ENCODE data around the gene KAT2A.

DNA sequence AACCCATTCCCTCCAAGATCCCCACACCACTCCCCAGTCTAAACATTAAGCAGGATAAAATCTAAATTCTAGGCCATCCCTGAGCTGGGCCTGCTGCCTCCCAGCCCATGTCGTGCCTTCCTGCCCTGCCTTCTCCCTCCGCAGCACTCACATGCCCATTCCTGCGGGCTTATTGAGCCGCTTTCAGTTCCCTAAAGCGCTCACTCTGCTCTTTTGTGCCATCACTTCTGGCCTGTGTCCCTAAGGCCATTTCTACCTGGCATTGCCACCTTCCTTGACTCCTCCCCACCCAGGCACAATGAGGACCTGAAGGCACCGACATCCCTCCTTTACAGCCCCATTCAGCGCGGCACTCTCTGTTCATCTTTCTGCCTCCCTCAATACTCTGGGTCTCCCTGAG, 46.6 kb upstream of the KAT2A start:
- TF ChIP-seq, protein P1, sequence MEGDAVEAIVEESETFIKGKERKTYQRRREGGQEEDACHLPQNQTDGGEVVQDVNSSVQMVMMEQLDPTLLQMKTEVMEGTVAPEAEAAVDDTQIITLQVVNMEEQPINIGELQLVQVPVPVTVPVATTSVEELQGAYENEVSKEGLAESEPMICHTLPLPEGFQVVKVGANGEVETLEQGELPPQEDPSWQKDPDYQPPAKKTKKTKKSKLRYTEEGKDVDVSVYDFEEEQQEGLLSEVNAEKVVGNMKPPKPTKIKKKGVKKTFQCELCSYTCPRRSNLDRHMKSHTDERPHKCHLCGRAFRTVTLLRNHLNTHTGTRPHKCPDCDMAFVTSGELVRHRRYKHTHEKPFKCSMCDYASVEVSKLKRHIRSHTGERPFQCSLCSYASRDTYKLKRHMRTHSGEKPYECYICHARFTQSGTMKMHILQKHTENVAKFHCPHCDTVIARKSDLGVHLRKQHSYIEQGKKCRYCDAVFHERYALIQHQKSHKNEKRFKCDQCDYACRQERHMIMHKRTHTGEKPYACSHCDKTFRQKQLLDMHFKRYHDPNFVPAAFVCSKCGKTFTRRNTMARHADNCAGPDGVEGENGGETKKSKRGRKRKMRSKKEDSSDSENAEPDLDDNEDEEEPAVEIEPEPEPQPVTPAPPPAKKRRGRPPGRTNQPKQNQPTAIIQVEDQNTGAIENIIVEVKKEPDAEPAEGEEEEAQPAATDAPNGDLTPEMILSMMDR (conservative IDR thresholded peaks at IDR 0.05) = no peak
- no peak for TF ChIP-seq ZFX (IDR thresholded peaks at IDR 0.05)

Data from C4-2B (cell line).